K562 (cell line): Measurements from ENCODE around the gene DEDD2. TPM values are rescaled to one million over a fixed set of nuclear protein-coding genes. Genes with fewer than 3 reads are reported as not detected.

Experiments
- ATAC-seq: fragments of 200-7000 bp; cut with Tn5 transposase; 3 replicates; pipeline ENCODE4 v1.9.1; 2020; ENCODE audit warnings: moderate library complexity
- BruUV-seq: library from RNA; stranded (reverse); fragments of 400-500 nt; replicated peaks from 2 replicates; lab custom pipeline; 2021; lab: Mats Ljungman, UMichigan
- CTCF ChIA-PET: fragments of 300-600 bp; formaldehyde crosslinking; extraction: SDS; loops from one replicate; lab custom pipeline; 2021; ENCODE audit warnings: low intra/inter-chr PET ratio; lab: Yijun Ruan, JAX
- POLR2A ChIA-PET: fragments of 300-600, 350-650 bp; sonication (Branson Sonifier 250); formaldehyde crosslinking; extraction: SDS; loops from one replicate; lab custom pipeline; 2021; ENCODE audit warnings: antibody characterized with exemption, inconsistent platforms; lab: Yijun Ruan, JAX
- DNase-seq, 4 experiments: peaks; one replicate each; pipeline versions ENCODE4 v3.0.0 to v3.0.0-alpha.2; 2011 to 2018; ENCODE audit warnings: low spot score in 3 of 4, mixed read lengths in 3 of 4; ENCODE audit errors: extremely low read depth in 1 of 4
- FAIRE-seq: peaks from 2 replicates; lab custom pipeline; 2011; peaks lifted over from hg19 to GRCh38; lab: Jason Lieb, UNC
- H2AFZ ChIP-seq: 2 replicates; pipeline ENCODE4 v1.6.0; 2011; ENCODE audit warnings: low read depth, low read length, control low read depth, inconsistent platforms
- H3K27ac ChIP-seq: fragments of 200-600 bp; 3 replicates; pipeline ENCODE4 v1.8.0; 2011; ENCODE audit warnings: low read depth, mild to moderate bottlenecking, control low read depth, inconsistent platforms, low read length, moderate library complexity, mixed read lengths; ENCODE audit errors: extremely low read depth
- H3K27me3 ChIP-seq, 2 experiments: fragments of 300-600 bp in 1 of 2; 2 replicates in 1 of 2; 3 replicates in 1 of 2; pipeline versions ENCODE4 v1.6.0 to v1.8.0; 2011; ENCODE audit warnings: inconsistent platforms in 2 of 2, low read length in 2 of 2, mild to moderate bottlenecking in 1 of 2, mixed read lengths in 1 of 2, moderate library complexity in 1 of 2; ENCODE audit not compliant: control insufficient read depth in 2 of 2, insufficient read depth in 2 of 2
- H3K36me3 ChIP-seq: fragments of 300-600 bp; 3 replicates; pipeline ENCODE4 v1.8.0; 2011; ENCODE audit warnings: mild to moderate bottlenecking, low read length, inconsistent platforms; ENCODE audit not compliant: control insufficient read depth, insufficient read depth
- H3K4me1 ChIP-seq, 2 experiments: fragments of 200-600 bp in 1 of 2; replicated peaks in 1 of 2; 2 replicates in 1 of 2; 3 replicates in 1 of 2; pipeline versions ENCODE4 v1.5.1 to v1.8.0; 2011; ENCODE audit warnings: inconsistent platforms in 2 of 2, low read length in 2 of 2, mild to moderate bottlenecking in 1 of 2, mixed read lengths in 1 of 2, moderate library complexity in 1 of 2; ENCODE audit not compliant: control insufficient read depth in 2 of 2, insufficient read depth in 2 of 2
- H3K4me2 ChIP-seq: 2 replicates; pipeline ENCODE4 v1.6.1; 2011; ENCODE audit warnings: low read length, control low read depth, inconsistent platforms, mixed read lengths; ENCODE audit not compliant: insufficient read depth
- H3K4me3 ChIP-seq: fragments of 200-600 bp; sonication (generic), shearing (Covaris generic); 2 replicates; pipeline ENCODE4 v1.5.1; 2016; ENCODE audit warnings: control low read depth, inconsistent platforms
- H3K79me2 ChIP-seq: fragments of 200-600 bp; 3 replicates; pipeline ENCODE4 v1.8.0; 2011; ENCODE audit warnings: low read length, inconsistent platforms; ENCODE audit not compliant: control insufficient read depth, insufficient read depth
- H3K9ac ChIP-seq, 2 experiments: 2 replicates each; pipeline versions ENCODE4 v1.6.0 to v1.6.1; 2011; ENCODE audit warnings: low read depth in 2 of 2, low read length in 2 of 2, control low read depth in 1 of 2, inconsistent platforms in 1 of 2, mild to moderate bottlenecking in 1 of 2, mixed read lengths in 1 of 2; ENCODE audit not compliant: insufficient read depth in 1 of 2
- H3K9me1 ChIP-seq: one replicate; pipeline ENCODE4 v1.6.0; 2011; ENCODE audit warnings: inconsistent platforms, mild to moderate bottlenecking, low read length, moderate library complexity; ENCODE audit not compliant: control insufficient read depth, insufficient read depth
- H3K9me3 ChIP-seq: replicated peaks from 2 replicates; pipeline ENCODE4 v1.5.1; 2011; ENCODE audit warnings: low read depth, low read length, inconsistent platforms; ENCODE audit not compliant: control insufficient read depth, insufficient read depth
- H4K20me1 ChIP-seq: replicated peaks from 2 replicates; pipeline ENCODE4 v1.6.1; 2011; ENCODE audit warnings: low read length, inconsistent platforms, mixed read lengths; ENCODE audit not compliant: control insufficient read depth, insufficient read depth
- ATF1 ChIP-seq, 2 experiments: fragments of 450-650 bp in 1 of 2; IDR thresholded peaks; 2 replicates each; pipeline ENCODE4 v1.6.1; 2016; ENCODE audit warnings: missing compliant biosample characterization in 1 of 2, missing genetic modification characterization in 1 of 2
- CHD1 ChIP-seq: fragments of 200-600 bp; sonication (generic); IDR thresholded peaks from one replicate; pipeline ENCODE4 v1.6.1; 2012; ENCODE audit warnings: mild to moderate bottlenecking, moderate library complexity, low read length, inconsistent platforms
- ERF ChIP-seq: fragments of 450-650 bp; formaldehyde crosslinking; IDR thresholded peaks from 2 replicates; pipeline ENCODE4 v1.4.0; 2020; ENCODE audit warnings: mild to moderate bottlenecking, mixed read lengths
- GATAD2B ChIP-seq: fragments of 450-650 bp; IDR thresholded peaks from 2 replicates; pipeline ENCODE4 v1.6.1; 2017; ENCODE audit warnings: mild to moderate bottlenecking, borderline replicate concordance
- MYNN ChIP-seq, 2 experiments: sonication (generic); formaldehyde crosslinking in 1 of 2; IDR thresholded peaks; 2 replicates each; pipeline versions ENCODE4 v1.5.0 to v1.6.1; 2016 to 2020; ENCODE audit warnings: antibody characterized with exemption in 1 of 2, missing genetic modification reagents in 1 of 2
- NONO ChIP-seq, 2 experiments: fragments of 200-400 bp in 1 of 2; fragments of 450-650 bp in 1 of 2; formaldehyde crosslinking in 1 of 2; IDR thresholded peaks; 2 replicates each; pipeline ENCODE4 v1.6.1; 2017; ENCODE audit warnings: low read depth in 2 of 2, mild to moderate bottlenecking in 2 of 2, moderate library complexity in 2 of 2, low read length in 1 of 2
- PHF8 ChIP-seq: fragments of 200-600 bp; sonication (generic); IDR thresholded peaks from 2 replicates; pipeline ENCODE4 v1.6.1; 2012; ENCODE audit warnings: mixed run types, mild to moderate bottlenecking, inconsistent platforms, low read length, moderate library complexity, borderline replicate concordance
- SIN3B ChIP-seq: fragments of 450-650 bp; IDR thresholded peaks from 2 replicates; pipeline ENCODE4 v1.6.1; 2017; ENCODE audit warnings: low read depth, mild to moderate bottlenecking, moderate library complexity
- SMAD4 ChIP-seq: fragments of 250-450 bp; sonication (Bioruptor Pico); conservative IDR thresholded peaks from 2 replicates; pipeline ENCODE4 v1.8.0; 2021; ENCODE audit warnings: inconsistent platforms, mild to moderate bottlenecking, moderate library complexity
- YY1 ChIP-seq, 3 experiments: IDR thresholded peaks; 2 replicates each; pipeline ENCODE4 v1.6.1; 2011; ENCODE audit warnings: low read length in 2 of 3, mild to moderate bottlenecking in 2 of 3, moderate library complexity in 2 of 3, borderline replicate concordance in 1 of 3, control low read depth in 1 of 3, low read depth in 1 of 3; ENCODE audit not compliant: insufficient read depth in 3 of 3, insufficient replicate concordance in 2 of 3, control insufficient read depth in 1 of 3, insufficient read length in 1 of 3; ENCODE audit errors: extremely low read depth in 1 of 3
- WGBS: fragments of 100-300 bp; shearing (Covaris generic); methylation state at CpG from one replicate; pipeline ENCODE4 v1.1.6; 2016; ENCODE audit warnings: low coverage, mixed read lengths; ENCODE audit not compliant: insufficient coverage; ENCODE audit errors: missing lambda C conversion rate; 5-methylcytosine and 5-hydroxymethylcytosine counted together
- in situ Hi-C: fragments of 300-500 bp; cut with MboI; formaldehyde crosslinking; loops from 4 replicates; pipeline ENCODE4 v1.15.0; 2018; ENCODE audit warnings: inconsistent platforms, mixed read lengths
- intact Hi-C: fragments of 100-400 bp; cut with micrococcal nuclease; formaldehyde crosslinking; loops from 2 replicates; pipeline ENCODE4 v1.14.2; 2022
- polyA plus RNA-seq, 8 experiments: library from polyadenylated mRNA; depleted of rRNA in 4 of 8; stranded (reverse) in 5 of 8; unstranded in 3 of 8; fragments of >200 nt; fragmentation: Nextera tagmentation in 2 of 8; fragmentation: Illumina TruSeq in 1 of 8; extraction: Ambion mirVana in 2 of 8; extraction: Trizol in 1 of 8; gene quantifications; 2 replicates each; pipeline versions ENCODE4 v1.2.1 to v1.2.3, GENCODE V29; 2011 to 2014; ENCODE audit warnings: inconsistent platforms in 1 of 8, missing spikeins in 1 of 8
- total RNA-seq, 7 experiments: library from RNA; depleted of rRNA in 6 of 7; stranded (reverse); fragments of >200 nt in 6 of 7; fragmentation: Illumina TruSeq in 2 of 7; extraction: Trizol in 2 of 7; gene quantifications; 2 replicates each; pipeline versions ENCODE4 v1.2.1 to v1.2.3, GENCODE V29; 2011 to 2021; ENCODE audit warnings: low replicate concordance in 1 of 7
- TF ChIP-seq, protein P1 (sequence below): fragments of 250-450 bp; sonication (Bioruptor Pico); IDR thresholded peaks from 2 replicates; pipeline ENCODE4 v1.5.0; 2021
- TF ChIP-seq, protein P2 (sequence below): sonication (generic); formaldehyde crosslinking; IDR thresholded peaks from 2 replicates; pipeline ENCODE4 v1.8.0; 2022; ENCODE audit warnings: mild to moderate bottlenecking, missing genetic modification reagents
- TF ChIP-seq, protein P3 (sequence below): sonication (generic); formaldehyde crosslinking; IDR thresholded peaks from 2 replicates; pipeline ENCODE4 v1.8.1; 2023; ENCODE audit warnings: mild to moderate bottlenecking, missing genetic modification reagents

Gene DEDD2
- total and polyA plus RNA-seq, 9 of the 15 experiments (the other 6 are each of a cell fraction or from before 2014, with no cell fraction given): 4.3 to 43.0 (median 29.2) TPM

DNA sequence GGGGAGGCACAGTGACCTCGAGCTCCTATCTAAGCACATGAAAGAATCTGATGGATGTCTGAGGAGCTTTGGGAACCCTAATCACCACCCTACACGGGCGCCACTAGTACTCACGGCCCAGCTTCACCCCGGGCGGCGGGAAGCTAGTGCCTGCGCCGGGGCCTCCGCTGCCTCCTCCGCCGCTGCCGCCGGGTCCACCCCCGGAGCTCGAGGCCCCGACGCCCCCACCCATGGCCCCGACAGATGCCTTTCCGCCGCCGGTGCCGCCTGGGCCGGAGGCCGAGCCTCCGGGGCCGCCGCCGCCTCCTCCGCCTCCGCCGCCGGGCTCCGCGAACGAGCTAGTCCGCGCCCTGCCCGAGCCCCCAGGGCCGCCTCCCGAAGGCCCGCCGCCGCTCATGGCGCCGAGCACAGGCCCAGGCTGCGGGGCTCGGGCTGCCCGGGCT lies 24.6 kb upstream of the DEDD2 start:
- in situ Hi-C loops: no loop called here
- peak overlapping the region; percentile 11; the same call in 1 of the 2 replicates for H2AFZ ChIP-seq
- H3K4me3 ChIP-seq: peak overlapping the region; percentile 79
- H3K27me3 ChIP-seq: no peaks in the 10 kb centered on the region
- H3K4me1 ChIP-seq: peaks cover 7 to 16% of the 10 kb centered on the region in 2 experiments; a peak in 4 of 5 replicates
- DNase-seq (peak in 1 of 4 experiments; percentile 35), ATAC-seq (no peak), FAIRE-seq (no peak)
- H3K27ac ChIP-seq: peak overlapping the region; percentile 84
- peak overlapping the region; percentile 92 for H3K4me2 ChIP-seq
- intact Hi-C loops: loop anchor here (2.0 to 5.0 kb wide), 3 partner anchors 21 to 55 kb away; partner anchors contain the start of gene ZNF526
- peaks cover 35% of the 10 kb centered on the region for H3K36me3 ChIP-seq
- no peaks in the 10 kb centered on the region for H4K20me1 ChIP-seq
- POLR2A ChIA-PET: interaction anchor here (0.6 to 11.7 kb wide), 8 partner anchors 9 to 382 kb away, joined by 3 to 116 read pairs (median 10); partner anchors contain the start of genes DEDD2 and RPS19
- WGBS: 0% methylated on average over 11 of the region's 49 CpGs
- H3K79me2 ChIP-seq: peaks cover 49% of the 10 kb centered on the region
- no peaks in the 10 kb centered on the region for H3K9me3 ChIP-seq
- H3K9ac ChIP-seq: peak overlapping the region; percentile 89 to 95
- BruUV-seq: no TSS peak
- CTCF ChIA-PET: no interaction called here
- no peaks in the 10 kb centered on the region for H3K9me1 ChIP-seq
- TF ChIP-seq ATF1 (CRISPR knock-in tag; IDR thresholded peaks at IDR 0.05): no peak
- TF ChIP-seq ATF1 (tag; IDR thresholded peaks at IDR 0.05): no peak
- peak; percentile 91 for TF ChIP-seq GATAD2B
- peak; percentile 72; the same call in 1 of the 2 replicates for TF ChIP-seq SIN3B
- TF ChIP-seq, protein P1, sequence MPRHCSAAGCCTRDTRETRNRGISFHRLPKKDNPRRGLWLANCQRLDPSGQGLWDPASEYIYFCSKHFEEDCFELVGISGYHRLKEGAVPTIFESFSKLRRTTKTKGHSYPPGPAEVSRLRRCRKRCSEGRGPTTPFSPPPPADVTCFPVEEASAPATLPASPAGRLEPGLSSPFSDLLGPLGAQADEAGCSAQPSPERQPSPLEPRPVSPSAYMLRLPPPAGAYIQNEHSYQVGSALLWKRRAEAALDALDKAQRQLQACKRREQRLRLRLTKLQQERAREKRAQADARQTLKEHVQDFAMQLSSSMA (CRISPR knock-in tag): 0 out of 2 replicates have a peak, but pooled peaks have one; percentile 48
- TF ChIP-seq ERF (CRISPR knock-in tag): 0 out of 2 replicates have a peak, but pooled peaks have one; percentile 46
- 0 out of 2 replicates have a peak, but pooled peaks have one; percentile 38 for TF ChIP-seq SMAD4 (CRISPR knock-in tag)
- peak; percentile 84; the same call in 1 of the 2 replicates for TF ChIP-seq PHF8
- TF ChIP-seq, protein P2, sequence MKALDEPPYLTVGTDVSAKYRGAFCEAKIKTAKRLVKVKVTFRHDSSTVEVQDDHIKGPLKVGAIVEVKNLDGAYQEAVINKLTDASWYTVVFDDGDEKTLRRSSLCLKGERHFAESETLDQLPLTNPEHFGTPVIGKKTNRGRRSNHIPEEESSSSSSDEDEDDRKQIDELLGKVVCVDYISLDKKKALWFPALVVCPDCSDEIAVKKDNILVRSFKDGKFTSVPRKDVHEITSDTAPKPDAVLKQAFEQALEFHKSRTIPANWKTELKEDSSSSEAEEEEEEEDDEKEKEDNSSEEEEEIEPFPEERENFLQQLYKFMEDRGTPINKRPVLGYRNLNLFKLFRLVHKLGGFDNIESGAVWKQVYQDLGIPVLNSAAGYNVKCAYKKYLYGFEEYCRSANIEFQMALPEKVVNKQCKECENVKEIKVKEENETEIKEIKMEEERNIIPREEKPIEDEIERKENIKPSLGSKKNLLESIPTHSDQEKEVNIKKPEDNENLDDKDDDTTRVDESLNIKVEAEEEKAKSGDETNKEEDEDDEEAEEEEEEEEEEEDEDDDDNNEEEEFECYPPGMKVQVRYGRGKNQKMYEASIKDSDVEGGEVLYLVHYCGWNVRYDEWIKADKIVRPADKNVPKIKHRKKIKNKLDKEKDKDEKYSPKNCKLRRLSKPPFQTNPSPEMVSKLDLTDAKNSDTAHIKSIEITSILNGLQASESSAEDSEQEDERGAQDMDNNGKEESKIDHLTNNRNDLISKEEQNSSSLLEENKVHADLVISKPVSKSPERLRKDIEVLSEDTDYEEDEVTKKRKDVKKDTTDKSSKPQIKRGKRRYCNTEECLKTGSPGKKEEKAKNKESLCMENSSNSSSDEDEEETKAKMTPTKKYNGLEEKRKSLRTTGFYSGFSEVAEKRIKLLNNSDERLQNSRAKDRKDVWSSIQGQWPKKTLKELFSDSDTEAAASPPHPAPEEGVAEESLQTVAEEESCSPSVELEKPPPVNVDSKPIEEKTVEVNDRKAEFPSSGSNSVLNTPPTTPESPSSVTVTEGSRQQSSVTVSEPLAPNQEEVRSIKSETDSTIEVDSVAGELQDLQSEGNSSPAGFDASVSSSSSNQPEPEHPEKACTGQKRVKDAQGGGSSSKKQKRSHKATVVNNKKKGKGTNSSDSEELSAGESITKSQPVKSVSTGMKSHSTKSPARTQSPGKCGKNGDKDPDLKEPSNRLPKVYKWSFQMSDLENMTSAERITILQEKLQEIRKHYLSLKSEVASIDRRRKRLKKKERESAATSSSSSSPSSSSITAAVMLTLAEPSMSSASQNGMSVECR (CRISPR knock-in tag): peak; percentile 42; the same call in 1 of the 2 replicates
- peak; percentile 36 for TF ChIP-seq CHD1
- no peak for TF ChIP-seq MYNN (IDR thresholded peaks at IDR 0.05)
- TF ChIP-seq MYNN (CRISPR knock-in tag; IDR thresholded peaks at IDR 0.05): no peak
- TF ChIP-seq, protein P3, sequence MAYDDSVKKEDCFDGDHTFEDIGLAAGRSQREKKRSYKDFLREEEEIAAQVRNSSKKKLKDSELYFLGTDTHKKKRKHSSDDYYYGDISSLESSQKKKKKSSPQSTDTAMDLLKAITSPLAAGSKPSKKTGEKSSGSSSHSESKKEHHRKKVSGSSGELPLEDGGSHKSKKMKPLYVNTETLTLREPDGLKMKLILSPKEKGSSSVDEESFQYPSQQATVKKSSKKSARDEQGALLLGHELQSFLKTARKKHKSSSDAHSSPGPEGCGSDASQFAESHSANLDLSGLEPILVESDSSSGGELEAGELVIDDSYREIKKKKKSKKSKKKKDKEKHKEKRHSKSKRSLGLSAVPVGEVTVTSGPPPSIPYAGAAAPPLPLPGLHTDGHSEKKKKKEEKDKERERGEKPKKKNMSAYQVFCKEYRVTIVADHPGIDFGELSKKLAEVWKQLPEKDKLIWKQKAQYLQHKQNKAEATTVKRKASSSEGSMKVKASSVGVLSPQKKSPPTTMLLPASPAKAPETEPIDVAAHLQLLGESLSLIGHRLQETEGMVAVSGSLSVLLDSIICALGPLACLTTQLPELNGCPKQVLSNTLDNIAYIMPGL: 0 out of 2 replicates have a peak, but pooled peaks have one; percentile 26
- TF ChIP-seq NONO (IDR thresholded peaks at IDR 0.05; ENCODE audit: low read depth in 2 of 2, low read length in 1 of 2): peak in 1 of 2 experiments; percentile 36; a peak in 2 of 4 replicates
- no peak for TF ChIP-seq YY1 (IDR thresholded peaks at IDR 0.05; ENCODE audit: borderline replicate concordance in 1 of 3, control insufficient read depth in 1 of 3, extremely low read depth in 1 of 3, insufficient read depth in 3 of 3, insufficient read length in 1 of 3, insufficient replicate concordance in 2 of 3, low read depth in 1 of 3, low read length in 2 of 3)
